Measurements from ENCODE around the gene ABLIM2. TPM values are rescaled to one million over a fixed set of nuclear protein-coding genes. Genes with fewer than 3 reads are reported as not detected.

Gene ABLIM2
- polyA plus RNA-seq, 3 donors, result 0.21 TPM; not detected in 2

- no peak for DNase-seq
- Histone ChIP-seq H3K79me2 (ENCODE audit: insufficient read depth, low read length) (no peaks in the 10 kb centered on the region), H3K36me3 (replicated peaks in 1 of 2; ENCODE audit: control insufficient read depth in 1 of 2, insufficient read depth in 2 of 2, low read length in 2 of 2) (no peaks in the 10 kb centered on the region), H3K4me3 (replicated peaks in 1 of 3; ENCODE audit: low read depth in 2 of 3, low read length in 3 of 3) (no peak overlapping the region), H3K27me3 (ENCODE audit: control insufficient read depth in 2 of 2, insufficient read depth in 2 of 2, low read length in 2 of 2) (no peaks in the 10 kb centered on the region), H3K9me3 (replicated peaks in 1 of 2; ENCODE audit: control insufficient read depth in 1 of 2, insufficient read depth in 1 of 2, low read length in 2 of 2) (no peaks in the 10 kb centered on the region), H3K4me1 (ENCODE audit: control insufficient read depth in 1 of 2, insufficient read depth in 2 of 2, low read length in 2 of 2) (no peaks in the 10 kb centered on the region), H3K9ac (ENCODE audit: insufficient read depth, low read length, poor library complexity, severe bottlenecking) (no peak overlapping the region), H3K27ac (ENCODE audit: low read depth in 1 of 2, low read length in 2 of 2) (no peak overlapping the region), H2AFZ (ENCODE audit: insufficient read depth, low read depth, low read length, poor library complexity, severe bottlenecking) (no peak overlapping the region), H3K4me2 (replicated peaks; ENCODE audit: extremely low read depth, low read length, poor library complexity, severe bottlenecking) (no peak overlapping the region), H4K20me1 (ENCODE audit: insufficient read depth, low read length) (no peaks in the 10 kb centered on the region)
- no peak overlapping the region for H3K4me3 Mint-ChIP-seq
- TF ChIP-seq, protein P1, sequence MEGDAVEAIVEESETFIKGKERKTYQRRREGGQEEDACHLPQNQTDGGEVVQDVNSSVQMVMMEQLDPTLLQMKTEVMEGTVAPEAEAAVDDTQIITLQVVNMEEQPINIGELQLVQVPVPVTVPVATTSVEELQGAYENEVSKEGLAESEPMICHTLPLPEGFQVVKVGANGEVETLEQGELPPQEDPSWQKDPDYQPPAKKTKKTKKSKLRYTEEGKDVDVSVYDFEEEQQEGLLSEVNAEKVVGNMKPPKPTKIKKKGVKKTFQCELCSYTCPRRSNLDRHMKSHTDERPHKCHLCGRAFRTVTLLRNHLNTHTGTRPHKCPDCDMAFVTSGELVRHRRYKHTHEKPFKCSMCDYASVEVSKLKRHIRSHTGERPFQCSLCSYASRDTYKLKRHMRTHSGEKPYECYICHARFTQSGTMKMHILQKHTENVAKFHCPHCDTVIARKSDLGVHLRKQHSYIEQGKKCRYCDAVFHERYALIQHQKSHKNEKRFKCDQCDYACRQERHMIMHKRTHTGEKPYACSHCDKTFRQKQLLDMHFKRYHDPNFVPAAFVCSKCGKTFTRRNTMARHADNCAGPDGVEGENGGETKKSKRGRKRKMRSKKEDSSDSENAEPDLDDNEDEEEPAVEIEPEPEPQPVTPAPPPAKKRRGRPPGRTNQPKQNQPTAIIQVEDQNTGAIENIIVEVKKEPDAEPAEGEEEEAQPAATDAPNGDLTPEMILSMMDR (IDR thresholded peaks at IDR 0.05), result no peak
- H3K36me3 Mint-ChIP-seq, result no peaks in the 10 kb centered on the region
- H3K4me1 Mint-ChIP-seq, result no peaks in the 10 kb centered on the region
- intact Hi-C loops (cut with micrococcal nuclease), result no loop called here
- peaks cover 6 to 7% (median 6%) of the 10 kb centered on the region in 3 donors for H3K27me3 Mint-ChIP-seq (ENCODE audit: low read depth in 3 of 3)
- H3K27ac Mint-ChIP-seq, result no peak overlapping the region
- peaks cover 0 to 4% (median 0%) of the 10 kb centered on the region in 7 donors for H3K9me3 Mint-ChIP-seq
- 71% methylated on average over 22 of the region's 22 CpGs for WGBS (ENCODE audit: insufficient coverage)
Measured at GRCh38 chr4:8104491-8105305, 53.9 kb downstream of the ABLIM2 start.

- no peak overlapping the region for H3K4me3 Mint-ChIP-seq
- H3K4me1 ChIP-seq (ENCODE audit: control insufficient read depth in 1 of 2, insufficient read depth in 2 of 2, low read length in 2 of 2), result no peaks in the 10 kb centered on the region
Measured at GRCh38 chr4:8103421-8104390, 54.9 kb downstream of the ABLIM2 start.

More at GRCh38 chr4:8103421-8104390, 54.9 kb downstream of the ABLIM2 start:
- TF ChIP-seq, protein P1 (IDR thresholded peaks at IDR 0.05), result no peak
- Histone ChIP-seq H3K79me2 (ENCODE audit: insufficient read depth, low read length) (no peaks in the 10 kb centered on the region), H3K9ac (ENCODE audit: insufficient read depth, low read length, poor library complexity, severe bottlenecking) (no peak overlapping the region), H3K9me3 (replicated peaks in 1 of 2; ENCODE audit: control insufficient read depth in 1 of 2, insufficient read depth in 1 of 2, low read length in 2 of 2) (no peaks in the 10 kb centered on the region), H2AFZ (ENCODE audit: insufficient read depth, low read depth, low read length, poor library complexity, severe bottlenecking) (no peak overlapping the region), H4K20me1 (ENCODE audit: insufficient read depth, low read length) (no peaks in the 10 kb centered on the region), H3K36me3 (replicated peaks in 1 of 2; ENCODE audit: control insufficient read depth in 1 of 2, insufficient read depth in 2 of 2, low read length in 2 of 2) (no peaks in the 10 kb centered on the region), H3K27me3 (ENCODE audit: control insufficient read depth in 2 of 2, insufficient read depth in 2 of 2, low read length in 2 of 2) (no peaks in the 10 kb centered on the region), H3K4me2 (replicated peaks; ENCODE audit: extremely low read depth, low read length, poor library complexity, severe bottlenecking) (no peak overlapping the region), H3K27ac (ENCODE audit: low read depth in 1 of 2, low read length in 2 of 2) (no peak overlapping the region), H3K4me3 (replicated peaks in 1 of 3; ENCODE audit: low read depth in 2 of 3, low read length in 3 of 3) (no peak overlapping the region)
- intact Hi-C loops (cut with micrococcal nuclease), result no loop called here
- 73% methylated on average over 11 of the region's 21 CpGs for WGBS (ENCODE audit: insufficient coverage)
- Mint-ChIP-seq H3K4me1 (no peaks in the 10 kb centered on the region), H3K27me3 (ENCODE audit: low read depth in 3 of 3) (peaks cover 6 to 7% (median 6%) of the 10 kb centered on the region in 3 donors), H3K9me3 (peaks cover 0 to 4% (median 0%) of the 10 kb centered on the region in 7 donors), H3K36me3 (no peaks in the 10 kb centered on the region), H3K27ac (no peak overlapping the region)
- DNase-seq, result no peak
